HG02852 (cell line): ENCODE results near the gene COX5A.
A peak's percentile ranks its signal among the peaks of the same experiment; 100 is the strongest.
"Not testable (repeated sequence)": the region's sequence is repeated elsewhere in the genome, so short reads cannot be mapped to it uniquely, and the experiment has no call there.

ENCODE experiments used
- ATAC-seq: cut with Tn5 transposase; IDR thresholded peaks from one replicate; pipeline ENCODE4 v1.9.1; 2021; ENCODE audit warnings: mild to moderate bottlenecking, moderate library complexity; ENCODE audit not compliant: unreplicated experiment

COX5A gene

DNA sequence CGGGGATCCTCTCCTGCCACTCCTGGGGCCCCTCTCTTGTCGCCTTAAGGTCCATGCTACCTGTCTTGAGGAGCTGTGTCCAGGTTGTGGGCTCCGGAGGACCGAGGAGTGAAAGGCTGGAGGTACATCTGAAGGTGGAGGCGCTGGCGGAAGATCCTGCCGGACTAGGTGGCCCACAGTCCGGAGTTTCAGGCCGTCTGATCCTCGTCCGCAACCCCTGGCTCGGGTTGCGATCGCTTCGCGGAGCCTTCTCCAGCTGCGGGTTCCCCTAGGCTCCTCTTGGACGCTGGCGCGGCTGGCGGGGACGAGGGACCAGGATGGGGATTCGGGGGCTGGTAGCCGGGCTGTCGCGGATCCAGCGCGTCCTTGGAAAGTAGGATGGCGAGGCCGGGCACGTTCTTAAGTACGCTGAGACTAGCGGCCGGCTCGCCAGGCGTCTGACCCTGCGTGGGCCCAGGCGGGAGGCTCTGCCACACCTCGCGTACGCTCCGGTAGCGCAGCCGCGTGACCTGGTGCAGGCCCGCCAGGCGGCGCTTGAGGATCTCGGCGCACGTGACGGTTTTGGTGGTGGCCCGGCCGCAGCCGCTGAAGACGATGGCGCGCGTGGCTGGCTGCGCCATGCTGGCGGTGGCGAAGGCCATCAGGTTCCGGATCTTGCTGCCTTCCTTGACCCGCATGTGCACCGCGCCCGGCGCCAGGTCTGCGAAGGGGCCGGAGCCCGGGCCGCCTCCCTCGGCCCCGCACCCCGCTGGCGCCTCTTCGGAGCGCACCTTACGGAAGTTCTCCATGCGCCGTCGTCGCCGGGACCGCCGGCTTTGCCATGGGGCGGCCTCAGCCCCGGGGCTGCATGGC lies 18.1 kb upstream of the COX5A start:
- ATAC-seq: peak; percentile 67

- no peak for ATAC-seq
Measured at GRCh38 chr15:74955017-74955416, 17.1 kb upstream of the COX5A start.

GRCh38 chr15:74954515-74954914 lies 16.6 kb upstream of the COX5A start:
- ATAC-seq: no peak

DNA sequence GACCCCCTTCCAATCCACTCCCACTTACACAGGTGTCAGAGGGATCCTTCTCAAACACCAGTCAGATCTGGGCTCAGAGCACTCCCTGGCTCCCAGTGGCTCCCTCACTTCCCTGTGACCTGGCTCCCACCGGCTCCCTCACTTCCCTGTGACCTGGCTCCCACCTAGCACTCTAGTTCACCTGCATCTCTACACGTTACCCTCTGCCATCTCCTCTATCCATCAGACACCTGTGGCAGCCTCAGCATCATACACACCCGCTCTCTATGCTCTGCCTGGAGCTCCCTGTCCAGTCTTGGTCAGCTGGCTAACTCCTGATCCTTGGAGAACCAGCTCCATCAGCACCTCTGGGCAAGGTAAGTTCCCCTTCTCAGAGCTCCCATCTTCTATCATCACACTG lies 13.1 kb upstream of the COX5A start:
- no peak for ATAC-seq

GRCh38 chr15:74950078-74950908 lies 12.4 kb upstream of the COX5A start:
- ATAC-seq: no peak

GRCh38 chr15:74937272-74937589 lies 642 bp downstream of the COX5A start:
- no peak for ATAC-seq

DNA sequence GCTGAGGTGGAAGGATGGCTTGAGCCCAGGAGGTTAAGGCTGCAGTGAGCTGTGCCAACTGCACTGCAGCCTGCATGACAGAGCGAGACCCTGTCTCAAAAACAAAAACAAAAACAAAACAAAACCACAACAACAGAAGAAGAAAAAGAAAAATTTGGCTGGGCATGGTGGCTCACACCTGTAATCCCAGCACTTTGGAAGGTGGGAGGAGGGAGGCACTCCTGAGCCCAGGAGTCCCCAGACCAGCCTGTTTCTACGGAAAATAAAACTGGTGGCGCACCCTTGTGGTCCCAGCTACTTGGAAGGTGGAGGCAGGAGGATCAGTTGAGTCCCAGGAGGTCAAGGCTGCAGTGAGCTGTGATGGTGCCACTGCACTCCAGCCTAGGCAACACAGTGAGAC lies 2.7 kb downstream of the COX5A start:
- not testable (repeated sequence) for ATAC-seq

DNA sequence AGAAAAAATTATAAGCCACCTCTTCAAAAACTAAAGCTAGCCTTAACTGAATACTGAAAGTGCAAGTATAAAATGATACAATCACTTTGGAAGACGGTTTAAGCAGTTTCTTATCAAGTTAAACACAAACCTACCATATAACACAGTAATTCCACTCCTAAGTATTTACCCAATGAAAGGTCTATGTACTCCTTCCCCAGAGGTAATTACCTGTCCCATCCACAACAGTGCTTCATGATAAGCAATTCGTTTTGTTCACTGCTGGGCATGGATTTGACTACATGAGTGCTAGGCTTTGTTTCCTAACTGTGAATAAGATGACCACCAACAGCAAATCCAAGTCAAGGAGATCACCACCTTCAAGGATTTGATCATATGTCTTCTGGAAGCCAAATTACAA lies 4.3 kb downstream of the COX5A start:
- ATAC-seq: no peak

DNA sequence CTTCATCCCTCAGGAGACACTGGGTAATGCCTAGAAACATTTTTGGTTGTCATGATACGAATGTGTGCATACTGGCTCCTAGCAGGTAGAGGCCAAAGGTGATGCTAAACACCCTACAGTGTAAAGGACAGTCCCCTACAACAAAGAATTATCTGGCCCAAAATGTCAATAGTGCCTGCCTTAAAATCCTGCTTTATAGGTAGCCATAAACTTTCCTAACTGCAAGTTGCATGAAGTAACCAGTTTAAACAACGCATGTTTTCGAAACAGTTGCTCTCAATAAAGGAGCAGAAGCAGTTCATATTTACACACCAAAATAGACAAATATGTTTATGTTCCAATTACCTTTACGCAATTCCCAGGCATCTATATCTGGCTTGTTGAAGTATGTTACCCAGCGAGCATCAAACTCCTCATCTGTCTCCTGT lies 9.1 kb downstream of the COX5A start:
- ATAC-seq: no peak

DNA sequence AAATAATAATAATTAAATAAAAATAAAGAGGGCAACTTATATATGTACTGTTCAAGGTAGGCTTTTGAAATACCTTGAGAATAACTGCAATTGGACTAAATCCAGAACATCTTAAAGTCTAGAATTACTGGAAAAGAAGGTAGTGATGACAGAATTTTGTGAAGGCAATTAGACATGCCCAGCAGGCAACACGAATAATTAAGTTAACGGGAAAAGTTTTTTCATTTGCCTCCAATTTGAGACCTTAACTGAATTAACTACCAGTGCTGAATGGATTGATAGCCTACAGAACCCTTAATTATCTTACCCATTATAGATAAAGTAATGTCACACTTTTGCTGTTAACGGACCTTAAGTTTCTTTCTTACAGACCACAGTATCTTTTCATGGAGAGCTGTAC lies 13.3 kb downstream of the COX5A start:
- no peak for ATAC-seq

DNA sequence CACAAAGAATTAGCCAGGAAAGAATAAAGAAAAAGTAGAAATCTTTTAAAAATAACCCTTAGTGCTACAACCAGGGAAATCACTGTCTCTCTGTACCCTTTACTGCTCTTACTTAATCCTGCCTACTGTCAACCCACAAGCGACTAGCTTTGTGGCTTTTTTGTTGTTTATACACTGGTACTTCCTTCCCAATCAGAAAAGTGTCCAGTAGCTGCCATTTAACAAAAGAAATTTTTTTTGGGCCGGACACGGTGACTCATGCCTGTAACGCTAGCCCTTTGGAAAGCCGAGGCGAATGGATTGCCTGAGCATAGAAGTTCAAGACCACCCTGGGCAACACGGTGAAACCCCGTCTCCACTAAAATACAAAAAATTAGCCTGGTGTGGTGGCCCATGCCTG lies 17.4 kb downstream of the COX5A start:
- ATAC-seq: no peak

GRCh38 chr15:74917676-74918075 lies 20.2 kb downstream of the COX5A start:
- ATAC-seq: no peak

GRCh38 chr15:74913799-74914198 lies 24.1 kb downstream of the COX5A start:
- not testable (repeated sequence) for ATAC-seq

DNA sequence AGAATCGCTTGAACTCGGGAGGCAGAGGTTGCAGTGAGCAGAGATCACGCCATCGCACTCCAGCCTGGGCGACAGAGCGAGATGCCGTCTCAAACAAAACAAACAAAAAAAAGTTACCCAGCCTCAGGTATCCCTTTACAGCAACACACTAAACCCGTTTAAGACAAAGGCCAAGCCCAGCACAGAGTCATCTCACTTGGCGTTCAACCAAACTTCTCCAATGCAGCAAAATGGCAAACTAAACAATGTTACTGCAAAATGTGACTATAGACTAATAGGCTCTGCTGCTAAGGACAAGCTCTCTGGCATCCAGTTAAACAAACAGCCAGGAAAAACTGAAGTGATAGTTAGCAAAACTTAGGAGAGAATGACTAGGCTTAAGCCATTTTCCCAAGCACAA lies 24.8 kb downstream of the COX5A start:
- ATAC-seq: no peak

- no peak for ATAC-seq
Measured at GRCh38 chr15:74908635-74909034, 29.2 kb downstream of the COX5A start.

DNA sequence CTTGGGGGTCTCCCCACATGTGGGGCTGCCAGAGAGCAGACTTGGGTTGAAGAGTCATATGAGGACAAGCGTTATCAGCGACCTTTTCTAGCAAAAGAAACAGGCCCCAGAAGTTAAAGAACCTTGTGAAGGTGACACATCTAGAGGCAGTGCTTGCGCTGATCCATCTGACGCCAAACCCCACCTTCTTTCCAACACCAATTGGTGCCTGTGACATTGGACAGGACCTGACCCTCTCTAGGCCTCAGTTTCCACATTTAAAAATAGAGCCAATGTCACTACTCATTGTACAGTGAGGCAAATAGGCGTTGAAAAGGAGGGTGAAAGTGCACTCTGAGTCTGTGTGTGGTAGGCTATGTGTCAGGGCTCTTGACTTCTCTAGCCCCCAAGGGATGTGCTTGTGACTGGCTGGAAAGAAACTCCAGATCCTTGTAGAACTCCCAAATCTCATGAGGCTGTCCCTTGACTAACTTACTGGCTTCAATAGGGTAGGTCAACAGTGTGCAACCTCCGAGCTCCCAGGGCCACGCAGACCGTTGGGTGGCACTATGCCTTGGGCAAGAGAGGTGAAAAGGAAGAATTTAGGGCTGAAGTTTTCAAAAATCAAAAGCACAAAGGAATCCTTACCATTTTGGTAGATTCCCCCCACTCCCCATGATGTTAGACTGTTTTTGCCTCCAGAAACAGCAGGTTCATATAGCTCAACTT lies 30.6 kb downstream of the COX5A start:
- ATAC-seq: no peak

GRCh38 chr15:74906450-74907162 lies 31.3 kb downstream of the COX5A start, which contains the start of gene FAM219B:
Gene FAM219B (minus strand): TSS chr15:74906851. CDS start chr15:74906800, 51 bp downstream.
- ATAC-seq: peak; percentile 82

GRCh38 chr15:74906067-74906449 lies 31.8 kb downstream of the COX5A start:
- peak; percentile 28 for ATAC-seq

- ATAC-seq: no peak
Measured at GRCh38 chr15:74904190-74904805, 33.6 kb downstream of the COX5A start.

GRCh38 chr15:74903676-74904075 lies 34.2 kb downstream of the COX5A start:
- no peak for ATAC-seq
